ENCODE data around the gene SLC24A3.

Gene SLC24A3

GRCh38 chr20:19741924-19742323, 529.5 kb downstream of the SLC24A3 start:
- Histone ChIP-seq H2AFZ (ENCODE audit: insufficient read depth, low read length, poor library complexity) (no peak overlapping the region), H3K9me3 (ENCODE audit: insufficient read depth, low read depth, low read length) (peaks cover 2% of the 10 kb centered on the region), H3K27ac (ENCODE audit: low read depth, low read length) (no peak overlapping the region), H3K4ac (ENCODE audit: low read depth, low read length) (no peak overlapping the region), H2BK5ac (ENCODE audit: low read depth, low read length, poor library complexity) (no peak overlapping the region), H3K79me1 (ENCODE audit: low read length) (no peaks in the 10 kb centered on the region), H3K14ac (ENCODE audit: low read length) (no peak overlapping the region), H3K23ac (ENCODE audit: low read length) (no peak overlapping the region), H3K27me3 (ENCODE audit: insufficient read depth, low read length) (no peaks in the 10 kb centered on the region), H3K4me2 (ENCODE audit: low read length) (no peak overlapping the region), H4K12ac (ENCODE audit: low read depth, low read length) (no peak overlapping the region), H3K18ac (ENCODE audit: low read length) (no peak overlapping the region), H2BK12ac (ENCODE audit: low read length) (no peak overlapping the region), H3K9ac (ENCODE audit: low read length) (no peak overlapping the region), H3K4me3 (ENCODE audit: low read depth, low read length) (no peak overlapping the region), H4K8ac (ENCODE audit: low read depth, low read length) (no peak overlapping the region), H3K79me2 (ENCODE audit: control insufficient read depth, insufficient read depth, low read length, poor library complexity) (no peaks in the 10 kb centered on the region), H3K4me1 (ENCODE audit: control insufficient read depth in 1 of 2, insufficient read depth in 2 of 2, low read length in 2 of 2) (no peaks in the 10 kb centered on the region), H2BK120ac (ENCODE audit: insufficient read depth, low read length, poor library complexity) (no peak overlapping the region), H2AK5ac (ENCODE audit: low read length) (no peak overlapping the region), H3K36me3 (ENCODE audit: control insufficient read depth in 1 of 2, insufficient read depth in 2 of 2, low read length in 2 of 2) (no peaks in the 10 kb centered on the region), H4K91ac (ENCODE audit: low read depth, low read length) (no peak overlapping the region)
- DNase-seq: no peak
- no CpG with 5 or more reads among the region's 2 CpGs for WGBS (ENCODE audit: extremely low coverage, insufficient coverage, insufficient read length)

- H4K12ac ChIP-seq (ENCODE audit: low read depth, low read length): no peak overlapping the region
- H3K9me3 ChIP-seq (ENCODE audit: insufficient read depth, low read depth, low read length): peaks cover 2% of the 10 kb centered on the region
- no peaks in the 10 kb centered on the region for H3K79me1 ChIP-seq (ENCODE audit: low read length)
- H4K8ac ChIP-seq (ENCODE audit: low read depth, low read length): no peak overlapping the region
- H3K9ac ChIP-seq (ENCODE audit: low read length): no peak overlapping the region
- no peak overlapping the region for H3K18ac ChIP-seq (ENCODE audit: low read length)
- no peak overlapping the region for H3K4me2 ChIP-seq (ENCODE audit: low read length)
- H3K14ac ChIP-seq (ENCODE audit: low read length): no peak overlapping the region
- no peaks in the 10 kb centered on the region for H3K27me3 ChIP-seq (ENCODE audit: insufficient read depth, low read length)
- no peak overlapping the region for H2AFZ ChIP-seq (ENCODE audit: insufficient read depth, low read length, poor library complexity)
- H4K91ac ChIP-seq (ENCODE audit: low read depth, low read length): no peak overlapping the region
- H3K36me3 ChIP-seq (ENCODE audit: control insufficient read depth in 1 of 2, insufficient read depth in 2 of 2, low read length in 2 of 2): no peaks in the 10 kb centered on the region
- H3K4ac ChIP-seq (ENCODE audit: low read depth, low read length): no peak overlapping the region
- DNase-seq: peak; percentile 19 to 76
- H2BK12ac ChIP-seq (ENCODE audit: low read length): no peak overlapping the region
- H3K79me2 ChIP-seq (ENCODE audit: control insufficient read depth, insufficient read depth, low read length, poor library complexity): no peaks in the 10 kb centered on the region
- no peak overlapping the region for H2BK120ac ChIP-seq (ENCODE audit: insufficient read depth, low read length, poor library complexity)
- H3K27ac ChIP-seq (ENCODE audit: low read depth, low read length): no peak overlapping the region
- no peak overlapping the region for H3K4me3 ChIP-seq (ENCODE audit: low read depth, low read length)
- no peak overlapping the region for H2BK5ac ChIP-seq (ENCODE audit: low read depth, low read length, poor library complexity)
- H3K4me1 ChIP-seq (ENCODE audit: control insufficient read depth in 1 of 2, insufficient read depth in 2 of 2, low read length in 2 of 2): no peaks in the 10 kb centered on the region
- H2AK5ac ChIP-seq (ENCODE audit: low read length): no peak overlapping the region
- no peak overlapping the region for H3K23ac ChIP-seq (ENCODE audit: low read length)
- WGBS (ENCODE audit: extremely low coverage, insufficient coverage, insufficient read length): no CpG with 5 or more reads among the region's 9 CpGs
Measured at GRCh38 chr20:19742974-19743639, 530.7 kb downstream of the SLC24A3 start.

- Histone ChIP-seq H3K18ac (ENCODE audit: low read length) (no peak overlapping the region), H3K9ac (ENCODE audit: low read length) (no peak overlapping the region), H4K91ac (ENCODE audit: low read depth, low read length) (no peak overlapping the region), H3K79me1 (ENCODE audit: low read length) (no peaks in the 10 kb centered on the region), H2BK5ac (ENCODE audit: low read depth, low read length, poor library complexity) (no peak overlapping the region), H4K12ac (ENCODE audit: low read depth, low read length) (no peak overlapping the region), H3K27ac (ENCODE audit: low read depth, low read length) (no peak overlapping the region), H3K4me3 (ENCODE audit: low read depth, low read length) (no peak overlapping the region), H2AK5ac (ENCODE audit: low read length) (no peak overlapping the region), H2AFZ (ENCODE audit: insufficient read depth, low read length, poor library complexity) (no peak overlapping the region), H3K4me2 (ENCODE audit: low read length) (no peak overlapping the region), H3K4me1 (ENCODE audit: control insufficient read depth in 1 of 2, insufficient read depth in 2 of 2, low read length in 2 of 2) (no peaks in the 10 kb centered on the region), H3K23ac (ENCODE audit: low read length) (no peak overlapping the region), H2BK120ac (ENCODE audit: insufficient read depth, low read length, poor library complexity) (no peak overlapping the region), H3K79me2 (ENCODE audit: control insufficient read depth, insufficient read depth, low read length, poor library complexity) (no peaks in the 10 kb centered on the region), H3K14ac (ENCODE audit: low read length) (no peak overlapping the region), H2BK12ac (ENCODE audit: low read length) (no peak overlapping the region), H3K36me3 (ENCODE audit: control insufficient read depth in 1 of 2, insufficient read depth in 2 of 2, low read length in 2 of 2) (no peaks in the 10 kb centered on the region), H3K9me3 (ENCODE audit: insufficient read depth, low read depth, low read length) (peaks cover 2% of the 10 kb centered on the region), H4K8ac (ENCODE audit: low read depth, low read length) (no peak overlapping the region), H3K27me3 (ENCODE audit: insufficient read depth, low read length) (no peaks in the 10 kb centered on the region), H3K4ac (ENCODE audit: low read depth, low read length) (no peak overlapping the region)
- DNase-seq: no peak
- WGBS (ENCODE audit: extremely low coverage, insufficient coverage, insufficient read length): no CpG with 5 or more reads among the region's 1 CpG
Measured at GRCh38 chr20:19743640-19743995, 531.2 kb downstream of the SLC24A3 start.

- H3K27ac ChIP-seq (ENCODE audit: low read depth, low read length): no peak overlapping the region
- H3K79me2 ChIP-seq (ENCODE audit: control insufficient read depth, insufficient read depth, low read length, poor library complexity): no peaks in the 10 kb centered on the region
- H3K36me3 ChIP-seq (ENCODE audit: control insufficient read depth in 1 of 2, insufficient read depth in 2 of 2, low read length in 2 of 2): no peaks in the 10 kb centered on the region
- H2AFZ ChIP-seq (ENCODE audit: insufficient read depth, low read length, poor library complexity): no peak overlapping the region
- H4K8ac ChIP-seq (ENCODE audit: low read depth, low read length): no peak overlapping the region
- no peak for DNase-seq
- no peak overlapping the region for H2BK12ac ChIP-seq (ENCODE audit: low read length)
- no peak overlapping the region for H4K91ac ChIP-seq (ENCODE audit: low read depth, low read length)
- H4K12ac ChIP-seq (ENCODE audit: low read depth, low read length): no peak overlapping the region
- H3K79me1 ChIP-seq (ENCODE audit: low read length): no peaks in the 10 kb centered on the region
- no peak overlapping the region for H2AK5ac ChIP-seq (ENCODE audit: low read length)
- no peaks in the 10 kb centered on the region for H3K4me1 ChIP-seq (ENCODE audit: control insufficient read depth in 1 of 2, insufficient read depth in 2 of 2, low read length in 2 of 2)
- H3K18ac ChIP-seq (ENCODE audit: low read length): no peak overlapping the region
- H3K4ac ChIP-seq (ENCODE audit: low read depth, low read length): no peak overlapping the region
- no CpG with 5 or more reads among the region's 3 CpGs for WGBS (ENCODE audit: extremely low coverage, insufficient coverage, insufficient read length)
- H3K23ac ChIP-seq (ENCODE audit: low read length): no peak overlapping the region
- no peak overlapping the region for H3K4me3 ChIP-seq (ENCODE audit: low read depth, low read length)
- peaks cover 2% of the 10 kb centered on the region for H3K9me3 ChIP-seq (ENCODE audit: insufficient read depth, low read depth, low read length)
- H3K9ac ChIP-seq (ENCODE audit: low read length): no peak overlapping the region
- H3K14ac ChIP-seq (ENCODE audit: low read length): no peak overlapping the region
- H3K4me2 ChIP-seq (ENCODE audit: low read length): no peak overlapping the region
- H2BK120ac ChIP-seq (ENCODE audit: insufficient read depth, low read length, poor library complexity): no peak overlapping the region
- H2BK5ac ChIP-seq (ENCODE audit: low read depth, low read length, poor library complexity): no peak overlapping the region
- H3K27me3 ChIP-seq (ENCODE audit: insufficient read depth, low read length): no peaks in the 10 kb centered on the region
Measured at GRCh38 chr20:19745106-19745505, 532.7 kb downstream of the SLC24A3 start.
